A172 (cell line): ENCODE measurements around the gene AXIN2. TPM values are rescaled to one million over a fixed set of nuclear protein-coding genes. Genes with fewer than 3 reads are reported as not detected.
"Not testable (repeated sequence)": the region's sequence is repeated elsewhere in the genome, so short reads cannot be mapped to it uniquely, and the experiment has no call there.

ENCODE experiments used
- DNase-seq: peaks from one replicate; pipeline ENCODE4 v3.0.0-alpha.2; 2015; ENCODE audit warnings: low spot score
- total RNA-seq: library from RNA; depleted of rRNA; stranded (reverse); fragments of >200 nt; shearing (Covaris generic); gene quantifications from 2 replicates; pipeline ENCODE4 v1.2.3, GENCODE V29; 2014

Gene AXIN2
- total RNA-seq, 1 experiment from 2014 or later = 1.2 TPM

DNA sequence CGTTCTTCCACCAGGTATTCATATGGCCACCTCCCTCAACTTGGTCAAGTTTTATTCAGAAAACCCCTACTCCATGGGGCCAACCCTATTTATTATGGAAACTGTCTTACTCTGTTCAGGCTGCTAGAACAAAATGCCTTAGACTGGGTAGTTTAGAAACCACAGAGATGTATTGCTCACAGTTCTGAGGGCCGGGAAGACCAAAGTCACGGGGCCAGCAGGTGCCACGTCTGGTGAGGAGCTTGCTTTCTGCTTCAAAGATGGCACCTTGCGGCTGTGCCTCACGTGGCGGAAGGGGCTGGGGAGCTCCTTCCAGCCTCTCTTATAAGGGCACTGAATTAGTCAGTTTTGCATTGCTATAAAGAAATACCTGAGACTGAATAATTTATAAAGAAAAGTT lies 74.3 kb downstream of the AXIN2 start:
- no peak for DNase-seq

DNA sequence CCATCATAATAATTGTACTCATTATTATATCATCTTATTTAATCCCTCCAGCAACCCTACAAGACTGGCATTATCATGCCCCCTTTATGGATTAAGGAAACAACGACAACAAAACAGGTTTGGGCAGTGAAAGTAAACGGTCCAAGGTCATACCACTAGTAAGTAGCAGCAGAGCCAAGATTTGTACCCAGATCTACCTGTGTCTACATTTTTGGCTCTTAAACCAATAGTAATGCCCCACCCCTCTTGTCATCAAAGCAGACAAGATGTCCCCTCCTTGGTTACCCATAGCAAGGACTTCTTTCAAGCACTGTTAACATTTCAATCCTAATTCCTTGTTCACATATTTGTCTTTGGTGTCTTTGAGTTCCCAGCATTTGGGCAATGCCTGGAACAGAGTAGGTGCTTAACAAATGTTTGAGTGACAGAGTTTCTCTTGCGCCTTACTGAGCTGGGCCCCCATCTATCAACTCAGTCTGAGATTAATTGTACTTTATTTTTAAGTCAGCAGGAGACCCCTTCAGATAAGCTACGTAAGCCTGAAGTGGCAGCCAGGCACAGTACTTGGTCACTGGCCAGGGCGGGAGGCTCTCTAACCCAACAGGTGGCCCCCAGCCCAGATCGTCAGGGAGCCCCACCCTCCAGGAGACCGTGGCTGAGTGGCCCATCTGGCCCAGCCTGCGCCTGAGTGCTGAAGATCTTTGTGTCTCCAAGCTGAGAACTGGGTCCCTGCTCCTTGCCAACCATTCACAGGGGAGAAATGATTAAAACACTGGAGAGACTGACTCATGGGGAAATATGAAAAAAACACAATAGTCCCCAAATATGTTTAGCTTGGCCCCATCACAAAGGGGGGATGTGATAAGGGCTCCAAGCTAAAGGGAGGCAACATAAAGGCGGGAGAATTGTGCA lies 75.8 kb downstream of the AXIN2 start:
- no peak for DNase-seq

DNA sequence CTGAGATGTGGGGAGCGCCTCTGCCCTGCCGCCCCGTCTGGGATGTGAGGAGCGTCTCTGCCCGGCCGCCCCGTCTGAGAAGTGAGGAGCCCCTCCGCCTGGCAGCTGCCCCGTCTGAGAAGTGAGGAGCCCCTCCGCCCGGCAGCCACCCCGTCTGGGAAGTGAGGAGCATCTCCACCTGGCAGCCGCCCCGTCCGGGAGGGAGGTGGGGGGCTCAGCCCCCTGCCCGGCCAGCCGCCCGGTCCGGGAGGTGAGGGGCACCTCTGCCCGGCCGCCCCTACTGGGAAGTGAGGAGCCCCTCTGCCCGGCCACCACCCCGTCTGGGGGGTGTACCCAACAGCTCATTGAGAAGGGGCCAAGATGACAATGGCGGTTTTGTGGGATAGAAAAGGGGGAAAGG lies 77.0 kb downstream of the AXIN2 start:
- DNase-seq = not testable (repeated sequence)

DNA sequence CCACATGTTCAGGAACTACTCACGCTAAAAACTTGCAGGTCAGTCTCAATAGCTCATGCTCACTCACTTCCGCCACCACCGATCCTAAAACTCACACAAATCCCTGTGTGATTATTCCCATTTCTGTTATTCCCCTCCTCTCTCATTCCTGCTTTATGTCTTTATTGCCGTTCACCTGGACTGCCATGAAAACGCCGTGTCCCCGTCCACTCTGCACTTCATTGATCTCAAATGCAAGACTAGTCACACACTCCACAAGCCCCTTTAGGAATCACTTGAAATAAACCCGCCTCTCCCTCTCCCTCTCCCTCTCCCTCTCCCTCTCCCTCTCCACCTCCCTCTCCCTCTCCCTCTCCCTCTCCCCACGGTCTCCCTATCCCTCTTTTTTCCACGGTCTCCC lies 78.0 kb downstream of the AXIN2 start:
- no peak for DNase-seq

DNA sequence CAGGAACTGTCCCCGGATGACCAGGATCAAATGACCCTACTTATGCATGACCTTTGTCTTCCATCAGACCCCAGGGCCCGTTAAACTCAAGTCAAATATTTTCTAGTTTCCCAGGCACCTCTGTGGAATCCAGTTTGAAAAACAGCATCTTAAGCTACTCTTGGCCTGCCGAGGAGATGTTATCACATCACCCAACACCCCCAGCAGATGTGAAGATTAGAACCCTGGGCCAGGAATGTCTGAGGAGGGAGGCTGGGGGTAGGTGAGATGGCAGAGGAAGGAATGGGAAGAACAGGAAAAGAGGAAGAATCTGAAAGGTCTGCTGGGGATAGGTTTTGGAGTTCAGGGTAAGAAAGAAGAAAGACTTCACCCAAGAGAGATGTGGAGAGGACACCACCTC lies 79.2 kb downstream of the AXIN2 start:
- DNase-seq = no peak

DNA sequence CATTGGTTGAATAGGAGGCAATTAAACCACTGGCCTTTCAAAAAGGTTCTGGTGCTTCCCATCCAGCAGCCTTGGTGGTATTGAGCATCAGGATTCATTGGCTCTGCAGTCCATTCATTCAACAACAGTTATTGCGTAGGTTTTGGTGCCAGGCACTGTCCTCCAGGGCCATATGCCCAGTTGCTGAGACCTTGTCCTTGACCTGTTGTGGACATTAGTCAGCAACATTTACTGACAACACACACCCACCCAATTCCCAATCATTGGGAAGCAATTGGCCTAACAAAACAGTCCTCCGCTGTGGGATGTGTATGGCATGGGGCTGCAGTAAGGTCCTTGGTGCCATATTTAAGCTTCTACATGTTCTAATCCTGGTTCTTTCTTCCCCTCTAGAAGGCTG lies 82.2 kb downstream of the AXIN2 start:
- DNase-seq = no peak
